ENCODE measurements around the gene MRM1.

Gene MRM1

DNA sequence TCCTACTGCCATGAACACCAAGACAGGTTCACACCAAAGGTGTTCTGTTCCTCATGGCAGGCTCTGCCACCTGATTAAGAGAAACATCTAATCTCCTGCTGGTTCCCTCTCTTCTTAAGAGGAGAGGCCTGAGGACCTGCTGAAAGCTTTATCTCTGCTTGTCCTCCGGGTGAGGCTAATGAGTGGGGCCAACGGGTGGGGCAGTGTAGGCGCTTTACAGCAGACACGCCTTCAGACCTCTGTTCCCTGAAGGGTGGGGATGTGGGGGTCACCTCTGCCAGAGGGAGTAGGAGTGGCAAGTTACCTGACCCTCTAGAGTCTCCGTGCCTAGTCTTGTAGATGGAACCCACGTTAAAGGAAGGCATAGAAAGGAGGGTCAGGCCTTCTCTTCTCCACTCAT, 4.2 kb upstream of the MRM1 start:
- TF ChIP-seq NFRKB (IDR thresholded peaks at IDR 0.05) (no peak), TARDBP (IDR thresholded peaks at IDR 0.05) (no peak), BHLHE40 (IDR thresholded peaks at IDR 0.05; ENCODE audit: borderline replicate concordance) (no peak), FOXA1 (IDR thresholded peaks at IDR 0.05) (no peak), L3MBTL2 (conservative IDR thresholded peaks at IDR 0.05) (no peak), ARNT (IDR thresholded peaks at IDR 0.05) (no peak), ZNF384 (IDR thresholded peaks at IDR 0.05) (no peak), HDGF (IDR thresholded peaks at IDR 0.05; ENCODE audit: borderline replicate concordance) (no peak), SP1 (IDR thresholded peaks at IDR 0.05) (no peak), FOXK2 (IDR thresholded peaks at IDR 0.05) (no peak), FOXM1 (IDR thresholded peaks at IDR 0.05; ENCODE audit: borderline replicate concordance) (no peak)
- TF ChIP-seq, protein P1, sequence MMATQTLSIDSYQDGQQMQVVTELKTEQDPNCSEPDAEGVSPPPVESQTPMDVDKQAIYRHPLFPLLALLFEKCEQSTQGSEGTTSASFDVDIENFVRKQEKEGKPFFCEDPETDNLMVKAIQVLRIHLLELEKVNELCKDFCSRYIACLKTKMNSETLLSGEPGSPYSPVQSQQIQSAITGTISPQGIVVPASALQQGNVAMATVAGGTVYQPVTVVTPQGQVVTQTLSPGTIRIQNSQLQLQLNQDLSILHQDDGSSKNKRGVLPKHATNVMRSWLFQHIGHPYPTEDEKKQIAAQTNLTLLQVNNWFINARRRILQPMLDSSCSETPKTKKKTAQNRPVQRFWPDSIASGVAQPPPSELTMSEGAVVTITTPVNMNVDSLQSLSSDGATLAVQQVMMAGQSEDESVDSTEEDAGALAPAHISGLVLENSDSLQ (IDR thresholded peaks at IDR 0.05) = no peak
- DNase-seq (ENCODE audit: extremely low spot score) = no peak
- ChIA-PET POLR2A (interaction anchor here (1.0 kb wide), 1 partner anchor 38 kb away, joined by 3 read pairs; no protein-coding TSS in a partner anchor), CTCF (no interaction called here)

DNA sequence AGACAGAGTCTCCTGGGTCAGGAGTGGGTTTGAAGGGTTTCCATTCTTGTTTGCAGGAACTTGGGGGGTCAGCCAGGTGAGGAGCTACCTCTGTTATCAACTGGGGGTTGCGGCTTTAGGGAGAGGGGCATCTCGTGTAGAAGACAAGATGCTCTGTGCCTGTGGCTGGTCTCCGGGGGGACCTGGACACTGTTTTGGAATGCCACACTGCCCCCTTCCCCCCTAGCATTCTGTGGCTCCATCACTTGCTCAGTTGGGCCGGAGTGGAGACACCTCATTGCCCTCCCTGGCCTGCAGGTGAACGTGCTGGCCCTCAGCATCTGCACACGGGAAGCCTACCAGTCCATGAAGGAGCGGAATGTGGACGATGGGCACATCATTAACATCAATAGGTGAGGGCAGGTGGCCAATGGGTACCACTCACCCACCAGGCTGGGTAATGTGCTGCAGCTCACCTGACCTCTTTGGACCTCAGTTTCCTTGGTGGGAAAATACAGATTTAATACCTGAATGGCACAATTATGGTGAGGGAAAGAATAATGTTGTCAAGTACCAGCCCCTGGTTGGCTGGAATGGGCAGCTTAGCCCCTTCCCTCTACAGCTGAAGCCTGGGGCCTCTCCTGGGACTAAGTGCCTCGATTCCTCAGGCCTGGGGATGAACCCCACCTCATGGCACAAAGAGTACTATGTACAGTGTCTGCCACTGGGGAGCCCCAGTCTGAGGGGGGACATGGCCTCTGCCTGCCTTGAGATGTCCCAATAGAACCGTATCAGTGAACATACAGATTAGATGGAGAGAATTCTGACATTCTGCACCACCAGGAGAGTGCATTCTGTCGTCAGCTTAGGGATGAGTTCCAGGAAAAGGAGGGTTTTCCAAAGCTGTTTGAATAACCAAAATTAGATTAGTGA, 3.3 kb upstream of the MRM1 start:
- POLR2A ChIA-PET = interaction anchor here (1.0 to 1.3 kb wide), 2 partner anchors 39 to 53 kb away, joined by 3 to 4 read pairs; partner anchors contain the start of gene GGNBP2
- DNase-seq (ENCODE audit: extremely low spot score) = no peak
- CTCF ChIA-PET = interaction anchor here (0.6 kb wide), 1 partner anchor 108 kb away, joined by 3 read pairs; no protein-coding TSS in a partner anchor
- no peak for TF ChIP-seq SUZ12 (IDR thresholded peaks at IDR 0.05)
- no peak for TF ChIP-seq ZNF384 (IDR thresholded peaks at IDR 0.05)
- TF ChIP-seq L3MBTL2 (conservative IDR thresholded peaks at IDR 0.05) = no peak
- no peak for TF ChIP-seq SP1 (IDR thresholded peaks at IDR 0.05)
- TF ChIP-seq FOXK2 (IDR thresholded peaks at IDR 0.05) = no peak
- TF ChIP-seq NFRKB (IDR thresholded peaks at IDR 0.05) = no peak

DNA sequence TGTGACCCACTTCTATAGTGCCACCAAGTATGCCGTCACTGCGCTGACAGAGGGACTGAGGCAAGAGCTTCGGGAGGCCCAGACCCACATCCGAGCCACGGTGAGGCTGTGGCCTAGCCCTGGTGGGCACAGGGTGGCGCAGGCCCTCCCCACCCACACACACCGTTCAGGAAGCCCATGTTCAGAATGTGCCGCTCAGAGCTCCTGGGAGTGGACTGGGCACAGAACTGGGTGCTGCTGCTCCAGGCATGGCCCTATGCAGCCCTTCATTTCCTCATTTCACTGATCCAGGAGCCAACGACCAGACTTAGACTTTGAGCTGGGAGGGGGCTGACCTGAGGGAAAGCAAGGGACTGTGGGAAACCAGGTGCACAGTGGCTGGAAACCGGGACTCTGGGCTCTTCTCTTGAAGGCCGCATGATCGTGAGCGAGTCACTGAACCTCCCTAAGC, 2.4 kb upstream of the MRM1 start:
- ChIA-PET POLR2A (interaction anchor here (1.3 kb wide), 2 partner anchors 54 to 64 kb away, joined by 3 to 4 read pairs; partner anchors contain the start of genes GGNBP2, MYO19 and PIGW), CTCF (no interaction called here)
- TF ChIP-seq, protein P1 (IDR thresholded peaks at IDR 0.05) = no peak
- TF ChIP-seq FOXA1 (IDR thresholded peaks at IDR 0.05) = no peak
- TF ChIP-seq TARDBP (IDR thresholded peaks at IDR 0.05) = no peak
- TF ChIP-seq FOXK2 (IDR thresholded peaks at IDR 0.05) = no peak
- no peak for TF ChIP-seq SP1 (IDR thresholded peaks at IDR 0.05)
- no peak for TF ChIP-seq LEF1 (IDR thresholded peaks at IDR 0.05; ENCODE audit: borderline replicate concordance)
- no peak for TF ChIP-seq ELF4 (IDR thresholded peaks at IDR 0.05)
- no peak for TF ChIP-seq NFRKB (IDR thresholded peaks at IDR 0.05)
- no peak for TF ChIP-seq ZNF384 (IDR thresholded peaks at IDR 0.05)
- no peak for TF ChIP-seq BHLHE40 (IDR thresholded peaks at IDR 0.05; ENCODE audit: borderline replicate concordance)
- TF ChIP-seq CTBP1 (IDR thresholded peaks at IDR 0.05; ENCODE audit: borderline replicate concordance) = no peak
- TF ChIP-seq HDGF (IDR thresholded peaks at IDR 0.05; ENCODE audit: borderline replicate concordance) = no peak
- no peak for TF ChIP-seq ARNT (IDR thresholded peaks at IDR 0.05)
- TF ChIP-seq L3MBTL2 (conservative IDR thresholded peaks at IDR 0.05) = no peak
- TF ChIP-seq SUZ12 (IDR thresholded peaks at IDR 0.05) = no peak
- no peak for TF ChIP-seq FOXM1 (IDR thresholded peaks at IDR 0.05; ENCODE audit: borderline replicate concordance)
- DNase-seq (ENCODE audit: extremely low spot score) = no peak

DNA sequence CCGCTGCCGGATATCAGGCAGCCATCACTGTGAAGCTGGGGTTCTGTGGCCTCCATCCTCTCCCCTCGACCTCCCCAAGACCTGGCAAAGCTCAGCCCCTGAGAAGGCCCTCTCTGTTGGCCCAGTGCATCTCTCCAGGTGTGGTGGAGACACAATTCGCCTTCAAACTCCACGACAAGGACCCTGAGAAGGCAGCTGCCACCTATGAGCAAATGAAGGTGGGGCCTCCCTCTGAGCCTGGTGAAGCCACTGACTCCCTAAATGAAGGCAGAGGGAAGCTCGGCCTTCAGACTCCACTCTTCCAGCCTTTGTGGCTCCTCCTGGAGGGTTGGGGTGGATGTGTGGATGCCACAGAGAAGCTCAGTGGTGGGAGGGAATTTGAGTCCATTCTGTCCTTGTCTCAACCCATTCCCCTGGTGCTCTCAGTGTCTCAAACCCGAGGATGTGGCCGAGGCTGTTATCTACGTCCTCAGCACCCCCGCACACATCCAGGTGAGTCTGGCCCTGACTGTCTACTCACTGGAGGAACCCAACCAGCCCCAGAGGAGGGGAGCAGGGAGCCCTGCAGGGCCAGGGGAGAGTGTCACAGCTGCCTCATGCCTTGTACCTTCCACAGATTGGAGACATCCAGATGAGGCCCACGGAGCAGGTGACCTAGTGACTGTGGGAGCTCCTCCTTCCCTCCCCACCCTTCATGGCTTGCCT, 1.7 kb upstream of the MRM1 start:
- ChIA-PET POLR2A (interaction anchor here (1.3 to 2.5 kb wide), 4 partner anchors 34 to 65 kb away, joined by 3 to 12 read pairs (median 6); partner anchors contain the start of genes GGNBP2, MYO19 and PIGW), CTCF (no interaction called here)
- TF ChIP-seq FOXK2 (IDR thresholded peaks at IDR 0.05) (no peak), NFRKB (IDR thresholded peaks at IDR 0.05) (no peak)
- no peak for DNase-seq (ENCODE audit: extremely low spot score)

DNA sequence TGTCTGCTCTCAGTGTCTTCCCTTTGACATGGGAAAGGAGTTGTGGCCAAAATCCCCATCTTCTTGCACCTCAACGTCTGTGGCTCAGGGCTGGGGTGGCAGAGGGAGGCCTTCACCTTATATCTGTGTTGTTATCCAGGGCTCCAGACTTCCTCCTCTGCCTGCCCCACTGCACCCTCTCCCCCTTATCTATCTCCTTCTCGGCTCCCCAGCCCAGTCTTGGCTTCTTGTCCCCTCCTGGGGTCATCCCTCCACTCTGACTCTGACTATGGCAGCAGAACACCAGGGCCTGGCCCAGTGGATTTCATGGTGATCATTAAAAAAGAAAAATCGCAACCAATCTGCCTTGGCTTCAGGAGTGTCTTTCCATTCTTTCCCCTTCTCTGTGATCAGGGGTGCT, 918 bp upstream of the MRM1 start:
- DNase-seq (ENCODE audit: extremely low spot score) = no peak
- CTCF ChIA-PET = interaction anchor here (1.0 to 4.0 kb wide), 2 partner anchors 25 to 639 kb away, joined by 3 to 20 read pairs; no protein-coding TSS in a partner anchor
- TF ChIP-seq TARDBP (IDR thresholded peaks at IDR 0.05) (no peak), FOXM1 (IDR thresholded peaks at IDR 0.05; ENCODE audit: borderline replicate concordance) (no peak), NFRKB (IDR thresholded peaks at IDR 0.05) (no peak), HDGF (IDR thresholded peaks at IDR 0.05; ENCODE audit: borderline replicate concordance) (no peak), CTBP1 (IDR thresholded peaks at IDR 0.05; ENCODE audit: borderline replicate concordance) (no peak), L3MBTL2 (conservative IDR thresholded peaks at IDR 0.05) (no peak), BHLHE40 (IDR thresholded peaks at IDR 0.05; ENCODE audit: borderline replicate concordance) (no peak), FOXK2 (IDR thresholded peaks at IDR 0.05) (no peak), ELF4 (IDR thresholded peaks at IDR 0.05) (no peak), FOXA1 (IDR thresholded peaks at IDR 0.05) (no peak), SUZ12 (IDR thresholded peaks at IDR 0.05) (no peak), SP1 (IDR thresholded peaks at IDR 0.05) (no peak), LEF1 (IDR thresholded peaks at IDR 0.05; ENCODE audit: borderline replicate concordance) (no peak), ZNF384 (IDR thresholded peaks at IDR 0.05) (no peak)
- TF ChIP-seq, protein P1 (IDR thresholded peaks at IDR 0.05) = no peak
- POLR2A ChIA-PET = interaction anchor here (0.6 to 3.0 kb wide), 8 partner anchors 8 to 319 kb away, joined by 3 to 36 read pairs (median 10); partner anchors contain the start of genes DHRS11 and GGNBP2

All from HEK293T (cell line).